Neural progenitor cell (in vitro differentiated cells): ENCODE data around the gene WDR27. TPM values are rescaled to one million over a fixed set of nuclear protein-coding genes. Genes with fewer than 3 reads are reported as not detected.

Source experiments
- DNase-seq: peaks from one replicate; pipeline ENCODE4 v3.0.0-alpha.2; 2016; ENCODE audit warnings: low spot score
- H2AFZ ChIP-seq: fragments of 200-600 bp; sonication (generic); replicated peaks from 2 replicates; pipeline ENCODE4 v1.6.1; 2016; ENCODE audit warnings: antibody characterized with exemption
- H3F3A ChIP-seq: fragments of 200-600 bp; sonication (generic); 2 replicates; pipeline ENCODE4 v1.6.1; 2016; ENCODE audit warnings: antibody characterized with exemption, low read depth
- H3K27ac ChIP-seq: fragments of 200-600 bp; sonication (generic); 2 replicates; pipeline ENCODE4 v1.5.1; 2016; ENCODE audit warnings: mild to moderate bottlenecking
- H3K27me3 ChIP-seq: fragments of 200-600 bp; sonication (generic); 2 replicates; pipeline ENCODE4 v1.6.1; 2016; ENCODE audit warnings: mild to moderate bottlenecking, moderate library complexity
- H3K36me3 ChIP-seq: fragments of 200-600 bp; sonication (generic); 2 replicates; pipeline ENCODE4 v1.5.1; 2016
- H3K4me1 ChIP-seq: fragments of 200-600 bp; sonication (generic); 2 replicates; pipeline ENCODE4 v1.6.1; 2016; ENCODE audit warnings: mixed run types
- H3K4me2 ChIP-seq: fragments of 200-600 bp; sonication (generic); 2 replicates; pipeline ENCODE4 v1.6.1; 2016
- H3K4me3 ChIP-seq: fragments of 200-600 bp; sonication (generic); 2 replicates; pipeline ENCODE4 v1.5.1; 2016
- H3K79me2 ChIP-seq: fragments of 200-600 bp; sonication (generic); 2 replicates; pipeline ENCODE4 v1.6.1; 2016; ENCODE audit warnings: low read depth
- H3K9ac ChIP-seq: fragments of 200-600 bp; sonication (generic); 2 replicates; pipeline ENCODE4 v1.6.1; 2016
- H3K9me3 ChIP-seq: fragments of 200-600 bp; sonication (generic); 2 replicates; pipeline ENCODE4 v1.5.1; 2016; ENCODE audit warnings: low read depth
- H4K20me1 ChIP-seq: fragments of 200-600 bp; sonication (generic); 2 replicates; pipeline ENCODE4 v1.6.1; 2016; ENCODE audit warnings: low read depth
- H3K27ac Mint-ChIP-seq: 3 replicates; pipeline ENCODE4 v1.8.0; 2021; ENCODE audit warnings: mixed read lengths
- H3K27me3 Mint-ChIP-seq: 2 replicates; pipeline ENCODE4 v1.8.0; 2022; ENCODE audit warnings: low read depth, mild to moderate bottlenecking, inconsistent platforms, moderate library complexity, mixed read lengths; ENCODE audit not compliant: insufficient read depth
- H3K36me3 Mint-ChIP-seq: 3 replicates; pipeline ENCODE4 v1.8.0; 2021; ENCODE audit warnings: mixed read lengths
- H3K4me1 Mint-ChIP-seq: 3 replicates; pipeline ENCODE4 v1.8.0; 2021; ENCODE audit warnings: mixed read lengths
- H3K4me3 Mint-ChIP-seq: 3 replicates; pipeline ENCODE4 v1.8.0; 2021; ENCODE audit warnings: mild to moderate bottlenecking, moderate library complexity, mixed read lengths
- H3K9me3 Mint-ChIP-seq: 3 replicates; pipeline ENCODE4 v1.8.0; 2020; ENCODE audit warnings: mixed read lengths
- EZH2 ChIP-seq: fragments of 200-600 bp; sonication (generic); IDR thresholded peaks from 2 replicates; pipeline ENCODE4 v1.6.1; 2017; ENCODE audit warnings: antibody characterized with exemption, mild to moderate bottlenecking, moderate library complexity
- EZH2phosphoT487 ChIP-seq: fragments of 200-600 bp; sonication (generic); IDR thresholded peaks from 2 replicates; pipeline ENCODE4 v1.6.1; 2017; ENCODE audit warnings: antibody characterized with exemption
- total RNA-seq: library from RNA; depleted of rRNA; stranded (reverse); fragments of >200 nt; gene quantifications from 2 replicates; pipeline ENCODE4 v1.2.3, GENCODE V29; 2015; ENCODE audit warnings: low replicate concordance
- TF ChIP-seq, protein P1 (sequence below): fragments of 200-600 bp; sonication (generic); IDR thresholded peaks from 2 replicates; pipeline ENCODE4 v1.5.1; 2017; ENCODE audit warnings: antibody characterized with exemption, mild to moderate bottlenecking

Gene WDR27
- total RNA-seq, 1 donor from 2014 or later, result 69.0 TPM

- Mint-ChIP-seq H3K27ac (no peak overlapping the region), H3K27me3 (no peaks in the 10 kb centered on the region), H3K4me3 (no peak overlapping the region), H3K4me1 (peaks cover 7% of the 10 kb centered on the region), H3K36me3 (peaks cover 75% of the 10 kb centered on the region), H3K9me3 (peaks cover 55% of the 10 kb centered on the region)
- Histone ChIP-seq H2AFZ (no peak overlapping the region), H3K4me2 (no peak overlapping the region), H3K36me3 (peaks cover 20% of the 10 kb centered on the region), H3K4me3 (no peak overlapping the region), H3K4me1 (no peaks in the 10 kb centered on the region), H3K9ac (no peak overlapping the region), H3F3A (no peaks in the 10 kb centered on the region), H3K27me3 (no peaks in the 10 kb centered on the region), H3K27ac (no peak overlapping the region), H3K79me2 (peaks cover 67% of the 10 kb centered on the region), H4K20me1 (no peaks in the 10 kb centered on the region), H3K9me3 (peaks cover 10% of the 10 kb centered on the region)
- no peak for TF ChIP-seq EZH2
- no peak for TF ChIP-seq EZH2phosphoT487
- TF ChIP-seq, protein P1, sequence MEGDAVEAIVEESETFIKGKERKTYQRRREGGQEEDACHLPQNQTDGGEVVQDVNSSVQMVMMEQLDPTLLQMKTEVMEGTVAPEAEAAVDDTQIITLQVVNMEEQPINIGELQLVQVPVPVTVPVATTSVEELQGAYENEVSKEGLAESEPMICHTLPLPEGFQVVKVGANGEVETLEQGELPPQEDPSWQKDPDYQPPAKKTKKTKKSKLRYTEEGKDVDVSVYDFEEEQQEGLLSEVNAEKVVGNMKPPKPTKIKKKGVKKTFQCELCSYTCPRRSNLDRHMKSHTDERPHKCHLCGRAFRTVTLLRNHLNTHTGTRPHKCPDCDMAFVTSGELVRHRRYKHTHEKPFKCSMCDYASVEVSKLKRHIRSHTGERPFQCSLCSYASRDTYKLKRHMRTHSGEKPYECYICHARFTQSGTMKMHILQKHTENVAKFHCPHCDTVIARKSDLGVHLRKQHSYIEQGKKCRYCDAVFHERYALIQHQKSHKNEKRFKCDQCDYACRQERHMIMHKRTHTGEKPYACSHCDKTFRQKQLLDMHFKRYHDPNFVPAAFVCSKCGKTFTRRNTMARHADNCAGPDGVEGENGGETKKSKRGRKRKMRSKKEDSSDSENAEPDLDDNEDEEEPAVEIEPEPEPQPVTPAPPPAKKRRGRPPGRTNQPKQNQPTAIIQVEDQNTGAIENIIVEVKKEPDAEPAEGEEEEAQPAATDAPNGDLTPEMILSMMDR, result no peak
- DNase-seq, result no peak
These were observed 10.6 kb downstream of the WDR27 start for GRCh38 chr6:169691260-169691659.

DNA sequence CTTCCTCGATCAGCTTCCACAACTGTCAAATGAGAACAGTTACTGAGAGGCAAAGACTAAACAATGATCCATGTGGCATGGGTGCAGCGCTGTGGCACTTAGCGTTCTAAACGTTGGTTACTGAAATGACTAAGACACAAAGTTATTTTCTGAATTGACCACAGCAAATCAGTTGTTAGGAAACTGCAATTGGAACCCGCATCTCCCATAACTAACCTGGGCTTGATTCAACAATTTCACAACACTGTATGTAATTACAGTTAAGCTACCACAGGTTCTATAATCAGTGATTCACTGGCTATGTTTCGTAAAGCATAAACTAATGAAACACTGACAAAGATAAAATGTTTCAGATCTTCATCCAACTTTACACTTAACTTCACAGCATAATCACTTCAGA, 12.5 kb downstream of the WDR27 start:
- no peaks in the 10 kb centered on the region for H3K27me3 Mint-ChIP-seq
- Histone ChIP-seq H3K36me3 (peaks cover 26% of the 10 kb centered on the region), H2AFZ (no peak overlapping the region), H3K79me2 (peaks cover 67% of the 10 kb centered on the region), H3K4me2 (no peak overlapping the region), H3F3A (no peaks in the 10 kb centered on the region), H3K27ac (no peak overlapping the region), H3K27me3 (no peaks in the 10 kb centered on the region), H3K9me3 (peaks cover 17% of the 10 kb centered on the region), H4K20me1 (no peaks in the 10 kb centered on the region), H3K4me1 (no peaks in the 10 kb centered on the region), H3K4me3 (no peak overlapping the region), H3K9ac (no peak overlapping the region)
- peaks cover 59% of the 10 kb centered on the region for H3K9me3 Mint-ChIP-seq
- TF ChIP-seq, protein P1, result no peak
- TF ChIP-seq EZH2phosphoT487 (no peak), EZH2 (no peak)
- DNase-seq, result no peak
- peaks cover 72% of the 10 kb centered on the region for H3K36me3 Mint-ChIP-seq
- no peak overlapping the region for H3K4me3 Mint-ChIP-seq
- H3K27ac Mint-ChIP-seq, result no peak overlapping the region
- peaks cover 7% of the 10 kb centered on the region for H3K4me1 Mint-ChIP-seq

DNA sequence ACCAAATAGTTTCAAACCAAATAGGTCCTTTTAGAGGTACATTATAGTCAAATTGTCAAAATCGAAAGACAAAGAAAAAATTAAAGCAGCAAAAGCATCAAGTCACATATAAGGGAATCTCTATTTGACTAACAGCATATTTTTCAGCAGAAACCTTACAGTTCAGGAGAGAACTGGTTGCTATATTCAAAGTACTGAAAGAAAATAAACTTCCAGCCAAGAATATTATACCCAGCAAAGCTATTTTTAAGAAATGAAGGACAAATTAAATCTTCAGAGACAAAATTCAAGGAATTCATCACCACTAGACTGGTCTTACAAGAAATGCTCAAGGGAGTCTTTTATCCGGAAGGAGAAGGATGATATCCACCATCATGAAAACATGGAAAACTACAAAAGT, 16.0 kb downstream of the WDR27 start:
- Mint-ChIP-seq H3K9me3 (peaks cover 48% of the 10 kb centered on the region), H3K36me3 (peaks cover 75% of the 10 kb centered on the region)
- H3K27me3 ChIP-seq, result no peaks in the 10 kb centered on the region

More for the DNA sequence above, 16.0 kb downstream of the WDR27 start:
- no peaks in the 10 kb centered on the region for H3K27me3 Mint-ChIP-seq
- DNase-seq, result no peak
- no peak overlapping the region for H3K9ac ChIP-seq
- no peak overlapping the region for H3K4me3 Mint-ChIP-seq
- H3F3A ChIP-seq, result no peaks in the 10 kb centered on the region
- no peaks in the 10 kb centered on the region for H3K4me1 Mint-ChIP-seq
- peaks cover 17% of the 10 kb centered on the region for H3K9me3 ChIP-seq
- H3K27ac Mint-ChIP-seq, result no peak overlapping the region
- no peak for TF ChIP-seq EZH2
- no peak for TF ChIP-seq EZH2phosphoT487
- TF ChIP-seq, protein P1, result no peak
- no peaks in the 10 kb centered on the region for H3K4me1 ChIP-seq
- peaks cover 26% of the 10 kb centered on the region for H3K36me3 ChIP-seq
- no peak overlapping the region for H3K4me2 ChIP-seq
- H3K4me3 ChIP-seq, result no peak overlapping the region
- no peaks in the 10 kb centered on the region for H4K20me1 ChIP-seq
- H2AFZ ChIP-seq, result no peak overlapping the region
- H3K27ac ChIP-seq, result no peak overlapping the region
- H3K79me2 ChIP-seq, result peaks cover 61% of the 10 kb centered on the region
